ENCODE data around the gene DCTPP1.

- TF ChIP-seq POLR2A (IDR thresholded peaks at IDR 0.05) (no peak), CTCF (IDR thresholded peaks at IDR 0.05) (no peak)
Measured at GRCh38 chr16:30444231-30445148, 14.7 kb upstream of the DCTPP1 start.
